Pancreas (tissue), 10 donors: ENCODE measurements around the gene GXYLT2. TPM values are rescaled to one million over a fixed set of nuclear protein-coding genes. Genes with fewer than 3 reads are reported as not detected.
A peak's percentile ranks its signal among the peaks of the same experiment; 100 is the strongest.

Experiments used
- ATAC-seq, 4 donors: fragments of 200-7000 bp; cut with Tn5 transposase; one replicate each; pipeline versions ENCODE4 v1.8.0 to v1.9.1; 2020; ENCODE audit warnings: mild to moderate bottlenecking in 4 of 4, moderate library complexity in 4 of 4
- DNase-seq, 6 donors: peaks; one replicate each; pipeline ENCODE4 v3.0.0-alpha.2; 2020
- FAIRE-seq: peaks from 2 replicates; lab custom pipeline; 2012; peaks lifted over from hg19 to GRCh38; lab: Jason Lieb, UNC
- H3K27ac ChIP-seq, 4 donors: fragments of 200-600 bp; sonication (generic); 1 replicate in 3 of 4; 2 replicates in 1 of 4; pipeline versions ENCODE4 v1.5.0 to v1.8.0; 2020
- H3K27me3 ChIP-seq, 4 donors: fragments of 200-600 bp; one replicate each; pipeline ENCODE4 v1.8.0; 2021
- H3K36me3 ChIP-seq, 3 donors: fragments of 200-600 bp; sonication (generic) in 1 of 3; one replicate each; pipeline versions ENCODE4 v1.5.0 to v1.8.0; 2020 to 2021
- H3K4me1 ChIP-seq, 3 donors: fragments of 200-600 bp; one replicate each; pipeline ENCODE4 v1.8.0; 2021
- H3K4me3 ChIP-seq, 4 donors: fragments of 200-600 bp; sonication (generic) in 2 of 4; one replicate each; pipeline versions ENCODE4 v1.5.0 to v1.8.0; 2020 to 2021
- H3K9me3 ChIP-seq, 4 donors: fragments of 200-600 bp; one replicate each; pipeline ENCODE4 v1.8.0; 2021
- CTCF ChIP-seq, 4 donors: fragments of 200-600 bp; sonication (generic) in 3 of 4; IDR thresholded peaks; one replicate each; pipeline versions ENCODE4 v1.5.0 to v1.8.0; 2021; ENCODE audit warnings: antibody characterized with exemption in 4 of 4
- WGBS, 2 donors: extraction: QIAGEN DNeasy Blood & Tissue Kit; methylation state at CpG; one replicate each; pipeline ENCODE4 v1.1.7; 2013; 5-methylcytosine and 5-hydroxymethylcytosine counted together
- intact Hi-C, 3 donors: fragments of 100-400 bp; cut with DNase I; formaldehyde crosslinking; loops; one replicate each; pipeline versions ENCODE4 v1.11.1 to v1.14.2; 2022
- polyA plus RNA-seq, 2 donors: library from polyadenylated mRNA; stranded (reverse); fragments of 200-250 nt; gene quantifications; one replicate each; pipeline ENCODE4 v1.2.3, GENCODE V29; 2013
- total RNA-seq, 6 donors: library from RNA; stranded (reverse); fragmentation: NEBNext Ultra II Directional in 4 of 6; extraction: Animal tissue kit (Norgen Biotek cat#: 25700) in 4 of 6; gene quantifications; one replicate each; pipeline versions ENCODE4 v1.2.1 to v1.2.4, GENCODE V29; 2021 to 2023
- donor health status: healthy with polysubstance abuse.
- donor health status: DM: no; HTN: no; CAD: no; lungs with moderate emphysema.
- donor health status: DM: no; HTN: no; CAD: no.
- donor health status: control.
- donor health status: control.
- donor health status: Bipolar disorder and iron deficiency.
- donor health status: DM: yes; HTN: yes; CAD: no.
- donor health status: DM: no; HTN: no; CAD: no.
- donor health status: DM: no; HTN: no; CAD: no.
- donor health status: DM: yes; HTN: yes; CAD: no.

GXYLT2 gene
- total and polyA plus RNA-seq, 8 donors, result 0.19 to 7.5 (median 4.2) TPM

GRCh38 chr3:72973786-72974185, 85.9 kb downstream of the GXYLT2 start:
- Histone ChIP-seq H3K9me3 (no peaks in the 10 kb centered on the region), H3K36me3 (no peaks in the 10 kb centered on the region), H3K4me3 (no peak overlapping the region), H3K27me3 (no peaks in the 10 kb centered on the region), H3K27ac (peak overlapping the region in 2 of 4 donors; percentile 31 to 41), H3K4me1 (peaks cover 0 to 10% (median 9%) of the 10 kb centered on the region in 3 donors)
- peak in 2 of 4 donors; percentile 6 to 35 for ATAC-seq
- WGBS, 2 donors, result 54 to 65% methylated on average over 2 of the region's 2 CpGs
- no peak for DNase-seq
- intact Hi-C loops, result no loop called here
- no peak for TF ChIP-seq CTCF (IDR thresholded peaks at IDR 0.05)
- no peak for FAIRE-seq

- intact Hi-C loops, result no loop called here
- Histone ChIP-seq H3K4me3 (no peak overlapping the region), H3K27me3 (no peaks in the 10 kb centered on the region), H3K4me1 (peaks cover 0 to 10% (median 9%) of the 10 kb centered on the region in 3 donors), H3K9me3 (no peaks in the 10 kb centered on the region), H3K27ac (no peak overlapping the region), H3K36me3 (no peaks in the 10 kb centered on the region)
- no peak for TF ChIP-seq CTCF (IDR thresholded peaks at IDR 0.05)
- 93 to 94% methylated on average over 4 of the region's 4 CpGs for WGBS, 2 donors
- ATAC-seq (no peak), DNase-seq (no peak), FAIRE-seq (no peak)
These were observed 87.1 kb downstream of the GXYLT2 start for GRCh38 chr3:72974956-72975355.

- Histone ChIP-seq H3K9me3 (no peaks in the 10 kb centered on the region), H3K27me3 (no peaks in the 10 kb centered on the region), H3K4me1 (peaks cover 0 to 10% (median 9%) of the 10 kb centered on the region in 3 donors), H3K36me3 (no peaks in the 10 kb centered on the region), H3K27ac (no peak overlapping the region), H3K4me3 (no peak overlapping the region)
- WGBS, 2 donors, result 66 to 75% methylated on average over 1 of the region's 1 CpG
- TF ChIP-seq CTCF (IDR thresholded peaks at IDR 0.05), result no peak
- no peak for DNase-seq
- no peak for FAIRE-seq
- no peak for ATAC-seq
- intact Hi-C loops, result no loop called here
These were observed 88.5 kb downstream of the GXYLT2 start for GRCh38 chr3:72976281-72976741.

- Histone ChIP-seq H3K9me3 (no peaks in the 10 kb centered on the region), H3K27ac (no peak overlapping the region), H3K4me3 (no peak overlapping the region), H3K36me3 (no peaks in the 10 kb centered on the region), H3K27me3 (no peaks in the 10 kb centered on the region), H3K4me1 (peaks cover 0 to 10% (median 9%) of the 10 kb centered on the region in 3 donors)
- FAIRE-seq (no peak), ATAC-seq (no peak), DNase-seq (no peak)
- TF ChIP-seq CTCF (IDR thresholded peaks at IDR 0.05), result no peak
- 87 to 92% methylated on average over 5 of the region's 5 CpGs for WGBS, 2 donors
- intact Hi-C loops, result no loop called here
These were observed 89.4 kb downstream of the GXYLT2 start for GRCh38 chr3:72977060-72977808.
